NCI-H1417 (cell line): ENCODE results near the gene EIF1AD.
A peak's percentile ranks its signal among the peaks of the same experiment; 100 is the strongest.
"Not testable (repeated sequence)": the region's sequence is repeated elsewhere in the genome, so short reads cannot be mapped to it uniquely, and the experiment has no call there.

Source experiments
- DNase-seq, 3 experiments: peaks; one replicate each; lab custom pipeline; 2025; lab: John Stamatoyannopoulos, UW

EIF1AD gene

DNA sequence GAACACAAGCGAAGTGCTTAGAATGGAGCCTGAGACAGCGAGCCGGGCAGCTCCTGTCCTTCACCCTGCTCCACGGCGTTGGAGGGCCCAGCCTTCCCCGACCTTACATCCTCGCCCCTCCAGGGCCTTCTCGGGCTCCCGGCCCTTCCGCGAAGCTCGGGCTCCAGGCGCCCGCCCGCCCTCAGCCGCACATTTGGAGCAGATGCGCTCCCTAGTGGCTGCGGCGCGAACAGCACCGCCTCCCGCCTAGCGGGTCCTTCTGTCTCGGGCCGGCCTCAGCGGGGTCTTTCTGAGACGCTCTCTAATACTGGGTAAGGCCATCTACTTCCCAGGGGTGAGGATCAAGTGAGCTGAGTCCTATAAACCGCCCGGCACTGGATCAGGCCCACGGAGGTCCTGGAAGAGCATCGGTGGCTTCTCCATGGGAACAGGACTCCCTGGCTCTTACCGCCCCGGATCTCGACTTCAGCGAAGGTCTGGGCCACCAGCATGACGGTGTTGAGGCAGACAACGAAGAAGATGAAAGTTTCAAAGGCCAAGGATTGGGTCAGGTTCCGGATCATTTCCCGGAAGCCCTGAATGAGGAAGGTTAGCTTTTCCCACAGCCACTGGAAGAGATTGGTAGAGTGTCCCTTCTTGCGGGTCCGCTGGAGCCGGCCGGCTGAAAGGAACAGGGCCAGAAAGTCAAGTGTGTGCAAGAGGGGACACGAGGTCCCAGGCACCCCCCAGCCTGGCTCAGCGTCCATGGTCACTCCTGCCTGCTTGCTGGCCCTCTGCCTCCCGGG, 20.6 kb upstream of the EIF1AD start:
- peak; percentile 64 to 82 (median 69) for DNase-seq

DNA sequence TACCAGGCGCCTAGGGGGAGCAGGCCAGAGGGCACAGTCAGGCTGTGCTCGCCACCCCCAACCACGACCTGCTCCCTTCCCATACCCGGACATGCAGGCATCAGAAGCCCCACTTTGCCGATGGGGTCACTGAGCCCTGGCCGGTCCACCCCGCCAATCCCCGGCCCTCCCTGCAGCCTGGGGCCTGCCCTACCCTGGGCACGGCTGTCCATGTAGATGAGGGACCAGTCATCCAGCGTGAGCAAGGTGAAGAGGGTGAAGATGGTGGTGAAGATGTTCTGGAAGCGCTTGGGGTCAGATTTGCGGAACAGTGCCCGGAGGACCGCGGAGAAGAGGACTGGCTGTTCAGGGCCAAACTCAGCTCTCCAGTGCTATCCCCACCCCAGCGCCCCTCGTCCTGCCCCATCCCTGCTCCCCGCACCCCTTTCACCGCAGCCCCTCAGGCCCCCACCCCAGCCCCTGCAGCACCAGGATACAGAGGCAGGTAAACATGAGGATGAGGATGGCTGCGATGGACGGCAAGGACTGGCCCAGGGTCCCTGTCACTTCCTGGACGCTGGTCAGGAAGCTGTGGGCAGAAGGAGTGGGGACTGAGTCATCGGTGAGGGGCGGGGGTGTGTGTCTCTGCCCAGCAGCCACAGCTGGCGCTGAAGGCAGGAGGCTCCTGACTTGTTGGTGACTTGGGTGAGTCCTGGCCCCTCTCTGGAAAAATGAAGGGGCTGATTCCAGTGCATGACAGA, 18.8 kb upstream of the EIF1AD start:
- no peak for DNase-seq

DNA sequence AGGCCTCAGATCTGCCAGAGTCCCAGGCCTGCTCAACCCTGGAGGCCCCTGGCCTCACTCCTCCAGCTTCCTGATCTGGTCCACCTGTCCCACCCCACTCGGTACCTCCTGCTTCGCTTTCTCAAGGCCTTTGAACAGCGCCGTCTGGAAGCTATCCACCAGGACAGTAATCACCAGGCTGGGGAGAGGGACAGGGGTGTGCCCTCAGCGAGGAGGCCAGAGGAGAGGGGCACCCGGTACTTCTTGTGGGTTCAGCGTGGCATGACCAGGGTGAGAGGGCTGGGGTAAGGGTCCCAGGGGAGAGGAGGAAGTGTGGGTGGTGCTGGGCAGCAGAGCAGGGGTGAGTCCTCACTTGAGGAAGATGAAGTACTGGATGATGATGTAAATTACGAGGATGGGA, 18.3 kb upstream of the EIF1AD start:
- no peak for DNase-seq

DNA sequence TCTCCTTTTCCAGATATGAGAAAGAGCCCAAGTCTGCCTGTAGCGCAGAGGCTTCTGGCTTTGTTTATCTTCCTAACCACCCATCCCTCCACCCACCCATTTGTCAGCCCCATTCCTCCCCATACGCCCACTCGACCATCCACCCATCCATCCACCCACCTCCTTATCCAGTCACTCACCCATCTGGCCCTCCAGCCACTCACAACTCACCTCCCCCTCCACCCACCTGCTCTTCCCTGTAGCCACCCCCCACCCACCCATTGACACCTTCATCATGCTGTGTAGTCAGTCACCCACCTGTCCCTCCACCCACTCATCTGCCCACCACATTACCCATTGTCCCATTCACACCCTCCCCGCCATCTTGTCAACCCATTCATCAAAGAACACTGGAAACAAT, 15.4 kb upstream of the EIF1AD start:
- DNase-seq: peak in 2 of 3 experiments; percentile 18 to 33

DNA sequence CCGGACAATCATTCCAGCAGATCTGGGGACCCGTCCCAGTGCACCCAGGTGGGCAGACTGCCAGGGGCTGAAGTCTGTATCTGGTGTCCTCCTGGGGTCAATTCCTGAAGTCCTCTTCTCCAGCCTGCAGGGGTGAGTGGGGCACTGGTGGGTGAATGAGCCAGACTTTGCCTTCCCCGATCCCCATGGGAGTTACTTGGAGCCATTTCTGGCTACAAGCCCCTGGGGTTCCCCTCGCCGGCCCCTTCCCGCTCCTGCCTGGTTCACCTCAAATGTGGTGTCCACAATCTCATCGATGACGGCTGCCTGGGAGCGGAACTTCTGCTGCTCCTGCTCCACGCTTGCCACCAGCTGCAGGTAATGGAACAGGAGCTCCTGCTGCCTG, 14.8 kb upstream of the EIF1AD start:
- DNase-seq: no peak

DNA sequence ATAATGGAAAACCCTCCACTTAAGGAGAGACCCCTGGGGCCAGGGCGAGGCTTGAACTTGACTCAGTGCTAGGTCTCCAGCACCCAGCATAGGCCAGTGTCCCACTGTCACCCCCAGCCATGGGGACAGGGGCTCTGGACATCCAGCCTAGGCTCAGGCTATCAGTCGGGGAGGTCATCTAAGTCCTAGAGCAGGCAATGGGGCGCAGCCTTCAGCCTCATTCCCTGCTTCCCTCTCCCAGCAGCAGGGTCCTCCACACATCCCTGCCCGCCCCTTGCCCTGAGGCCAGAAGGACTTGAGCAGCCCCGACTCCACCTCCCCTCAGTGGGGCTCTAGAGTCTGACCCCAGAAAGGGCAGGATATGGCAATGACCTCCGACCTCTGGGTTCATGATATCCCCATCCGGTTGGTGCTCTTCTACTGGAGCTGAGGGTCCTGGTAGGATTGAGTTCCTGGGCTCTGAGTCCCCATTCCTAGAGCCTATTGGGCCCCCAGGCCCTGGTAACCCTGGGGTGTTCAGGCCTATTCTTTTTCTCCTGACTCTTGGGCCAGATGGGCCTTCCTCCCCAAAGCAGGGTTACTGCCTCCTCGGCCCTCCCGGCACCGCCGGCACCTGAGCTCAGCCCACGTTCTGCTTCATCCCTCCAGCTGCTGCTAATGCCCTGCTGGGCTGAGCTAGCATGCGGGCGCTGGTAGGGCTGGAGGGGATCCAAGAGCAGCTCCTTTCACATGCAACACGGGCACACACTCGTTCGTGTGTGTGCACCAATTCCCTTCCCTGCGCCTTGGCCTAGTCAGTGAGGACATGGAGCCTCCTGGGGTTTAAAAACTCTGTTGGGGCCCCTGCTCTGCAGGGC, 14.2 kb upstream of the EIF1AD start:
- no peak for DNase-seq

DNA sequence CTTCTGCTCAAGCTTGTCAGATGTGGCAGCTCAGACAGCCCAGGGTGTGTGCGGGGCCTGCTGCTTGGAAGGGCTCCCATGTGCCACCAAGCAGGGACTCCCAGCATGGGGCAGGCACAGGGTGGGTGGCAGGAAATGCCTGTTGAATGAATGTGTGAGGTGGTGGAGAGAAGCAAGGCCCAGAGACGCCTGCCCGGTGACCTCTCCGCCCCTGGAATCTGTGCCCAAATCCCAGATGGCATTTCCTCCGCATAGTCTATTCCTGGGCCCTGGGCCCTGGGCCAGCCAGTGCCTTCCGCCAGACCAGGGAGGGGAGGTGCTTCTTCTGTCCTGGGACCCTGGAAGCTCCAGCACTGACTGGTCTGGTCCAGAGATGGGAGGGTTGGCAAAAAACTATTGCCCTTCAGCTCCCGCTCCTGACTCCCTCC, 13.5 kb upstream of the EIF1AD start:
- no peak for DNase-seq

DNA sequence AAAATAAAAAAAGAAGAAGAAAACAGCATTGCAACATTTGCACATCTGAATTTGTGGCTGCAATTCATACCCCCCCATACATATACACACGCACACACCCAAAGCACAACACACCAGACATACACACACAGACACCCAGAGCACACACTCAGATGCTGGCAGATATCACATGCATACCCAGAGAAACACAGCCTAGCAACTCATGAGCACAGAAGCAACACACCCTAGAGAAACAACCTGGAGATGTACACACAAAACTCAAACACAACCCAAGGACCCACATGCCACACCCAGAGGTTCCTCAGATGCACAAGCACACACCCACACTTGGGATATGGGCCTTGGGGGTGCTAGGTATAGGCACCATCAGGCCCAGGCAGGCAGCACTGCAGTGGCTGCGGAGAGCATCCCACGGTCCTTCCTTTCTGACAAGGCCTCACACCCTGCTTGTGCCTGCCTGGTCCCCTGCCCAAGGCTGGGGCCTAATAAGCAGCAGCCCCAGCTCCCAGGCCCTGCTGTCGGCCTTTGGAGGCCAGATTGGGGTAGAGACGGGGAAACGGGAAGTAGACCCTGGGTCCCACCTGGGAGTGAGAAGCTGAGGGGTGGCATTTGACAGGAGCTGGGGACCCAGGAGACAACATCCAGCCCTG, 13.0 kb upstream of the EIF1AD start:
- no peak for DNase-seq

DNA sequence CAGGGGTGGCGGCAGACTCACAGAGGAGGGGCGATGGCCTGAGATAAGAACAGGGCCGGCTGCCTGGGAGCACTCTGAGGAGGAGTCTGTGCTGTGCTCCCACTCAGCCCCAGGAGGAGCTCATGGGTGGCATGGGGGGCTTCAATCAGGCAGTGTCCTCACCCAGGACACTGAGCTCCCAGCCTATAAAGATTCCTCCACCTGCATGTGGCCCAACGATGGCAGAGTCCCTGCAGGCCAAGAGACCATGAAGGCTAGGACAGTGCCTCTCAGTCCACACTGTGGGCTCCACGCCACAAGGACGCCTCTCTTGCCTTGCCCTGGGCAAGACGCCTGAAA, 11.8 kb upstream of the EIF1AD start:
- no peak for DNase-seq

DNA sequence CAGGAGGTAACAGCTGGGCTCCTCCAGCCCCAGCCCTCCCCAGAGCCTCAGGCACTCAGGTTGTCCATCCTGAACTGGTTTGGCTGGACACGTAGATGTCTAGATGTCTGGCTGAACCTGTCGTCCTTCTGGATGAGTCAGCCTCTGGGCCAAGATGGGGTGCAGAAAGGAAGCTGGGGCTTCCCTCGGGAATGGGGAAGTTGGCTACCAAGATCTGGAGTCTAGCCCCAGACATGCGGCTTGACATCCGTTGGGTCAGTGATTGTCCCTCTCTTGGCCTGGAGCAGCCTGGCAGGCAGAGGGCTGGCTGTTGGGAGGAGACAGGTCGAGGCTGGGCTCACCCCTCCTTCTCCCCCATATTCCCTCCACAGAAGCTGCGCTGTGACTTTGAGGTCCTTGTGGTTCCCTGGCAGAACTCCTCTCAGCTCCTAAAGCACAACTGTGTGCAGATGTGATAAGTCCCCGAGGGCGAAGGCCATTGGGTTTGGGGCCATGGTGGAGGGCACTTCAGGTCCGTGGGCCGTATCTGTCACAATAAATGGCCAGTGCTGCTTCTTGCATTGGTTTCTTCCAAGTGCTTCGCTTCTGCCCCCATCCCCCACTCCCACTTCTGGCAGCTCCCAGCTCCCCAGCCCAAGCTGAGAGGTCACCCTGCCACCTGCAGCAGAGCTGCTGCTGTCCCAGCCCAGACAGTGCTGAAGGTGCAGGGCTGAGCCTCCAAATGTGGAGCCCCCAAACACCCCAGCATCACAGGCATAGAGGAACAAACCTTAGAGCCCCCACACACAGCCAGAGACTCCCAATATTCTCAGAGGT, 11.2 kb upstream of the EIF1AD start:
- DNase-seq: no peak

DNA sequence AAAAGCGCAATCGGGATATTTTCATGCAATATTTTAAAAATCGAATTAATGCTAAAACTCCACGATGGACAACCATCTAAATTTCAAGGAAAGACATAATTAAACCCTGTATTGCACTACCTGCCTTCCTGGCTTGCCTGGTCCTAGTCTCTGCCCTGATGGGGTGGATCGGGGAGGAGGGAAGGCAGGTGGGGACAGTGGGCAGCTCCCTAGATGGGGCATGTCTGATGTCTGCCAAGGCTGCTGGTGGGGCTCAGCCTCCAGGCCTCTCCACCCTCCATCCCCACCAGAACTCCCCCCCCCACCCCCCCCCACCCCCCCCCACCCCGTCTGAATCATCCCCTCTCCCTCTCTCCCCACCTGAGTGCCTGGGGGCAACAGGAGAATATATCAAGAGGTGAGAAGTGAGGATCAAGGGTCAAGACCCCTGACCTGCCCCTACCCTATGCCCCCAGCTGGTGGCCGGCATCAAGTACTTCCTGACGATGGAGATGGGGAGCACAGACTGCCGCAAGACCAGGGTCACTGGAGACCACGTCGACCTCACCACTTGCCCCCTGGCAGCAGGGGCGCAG, 10.5 kb upstream of the EIF1AD start:
- no peak for DNase-seq

DNA sequence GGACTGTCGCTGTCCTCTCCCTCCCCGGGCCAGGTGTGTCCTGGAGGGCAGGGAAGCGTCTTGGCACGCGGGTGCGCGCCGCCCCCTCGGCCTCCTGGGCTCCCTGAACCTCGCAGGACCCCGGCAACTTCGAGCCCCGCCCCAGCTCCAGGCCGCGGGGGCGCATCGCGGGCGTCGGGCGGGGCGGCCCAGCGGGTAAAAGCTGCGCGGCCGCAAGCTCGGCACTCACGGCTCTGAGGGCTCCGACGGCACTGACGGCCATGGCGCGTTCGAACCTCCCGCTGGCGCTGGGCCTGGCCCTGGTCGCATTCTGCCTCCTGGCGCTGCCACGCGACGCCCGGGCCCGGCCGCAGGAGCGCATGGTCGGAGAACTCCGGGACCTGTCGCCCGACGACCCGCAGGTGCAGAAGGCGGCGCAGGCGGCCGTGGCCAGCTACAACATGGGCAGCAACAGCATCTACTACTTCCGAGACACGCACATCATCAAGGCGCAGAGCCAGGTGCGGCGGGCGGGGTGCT, 9.9 kb upstream of the EIF1AD start, which contains the start of gene CST6:
Gene CST6, plus strand, starts transcription at position 224 of the 519 bp plus-strand sequence. Its CDS starts 37 bp downstream, at position 261.
- DNase-seq: peak in 2 of 3 experiments; percentile 42 to 45

DNA sequence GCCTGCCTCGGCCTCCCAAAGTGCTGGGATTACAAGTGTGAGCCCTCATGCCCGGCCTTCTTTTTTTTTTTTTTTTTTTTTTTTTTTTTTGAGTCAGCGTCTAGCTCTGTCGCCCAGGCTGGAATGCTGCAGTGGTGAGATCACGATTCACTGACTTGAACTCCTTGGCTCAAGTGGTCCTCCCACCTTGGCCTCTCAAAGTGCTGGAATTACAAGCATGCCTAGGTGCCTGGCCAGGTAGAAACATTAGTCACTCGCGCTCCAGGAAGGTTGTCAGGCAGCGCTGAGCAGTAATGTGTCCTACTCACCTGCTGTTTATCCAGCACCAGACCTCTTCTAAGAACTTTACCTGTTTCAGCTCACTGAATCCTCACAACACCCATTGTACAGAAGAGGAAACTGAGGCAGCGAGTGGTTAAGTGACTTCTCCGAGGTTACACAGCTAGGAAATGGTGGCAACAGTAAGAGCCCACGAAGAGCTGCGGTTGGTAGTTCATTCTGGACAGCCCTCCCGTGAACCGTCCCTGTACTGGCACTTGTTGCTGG, 9.4 kb upstream of the EIF1AD start:
- no peak for DNase-seq

DNA sequence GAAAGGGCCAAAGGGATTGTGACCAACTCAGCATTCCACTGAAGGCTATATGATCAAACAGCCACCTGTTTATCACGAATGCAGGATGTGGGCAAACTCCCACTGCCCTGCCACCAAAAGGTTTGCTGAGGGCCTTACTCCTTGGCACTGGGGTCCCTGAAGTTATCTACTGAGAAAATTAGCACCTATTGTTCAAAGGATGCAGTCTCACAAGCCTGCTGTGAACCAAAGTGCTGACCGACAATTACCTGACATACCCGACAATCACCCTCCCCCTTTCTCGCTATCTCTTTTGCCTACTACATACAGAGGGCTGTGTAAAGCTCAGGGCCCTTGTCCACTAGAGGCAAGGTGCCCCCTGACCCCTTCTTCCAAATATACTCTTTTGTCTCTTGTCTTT, 8.1 kb upstream of the EIF1AD start:
- not testable (repeated sequence) for DNase-seq

DNA sequence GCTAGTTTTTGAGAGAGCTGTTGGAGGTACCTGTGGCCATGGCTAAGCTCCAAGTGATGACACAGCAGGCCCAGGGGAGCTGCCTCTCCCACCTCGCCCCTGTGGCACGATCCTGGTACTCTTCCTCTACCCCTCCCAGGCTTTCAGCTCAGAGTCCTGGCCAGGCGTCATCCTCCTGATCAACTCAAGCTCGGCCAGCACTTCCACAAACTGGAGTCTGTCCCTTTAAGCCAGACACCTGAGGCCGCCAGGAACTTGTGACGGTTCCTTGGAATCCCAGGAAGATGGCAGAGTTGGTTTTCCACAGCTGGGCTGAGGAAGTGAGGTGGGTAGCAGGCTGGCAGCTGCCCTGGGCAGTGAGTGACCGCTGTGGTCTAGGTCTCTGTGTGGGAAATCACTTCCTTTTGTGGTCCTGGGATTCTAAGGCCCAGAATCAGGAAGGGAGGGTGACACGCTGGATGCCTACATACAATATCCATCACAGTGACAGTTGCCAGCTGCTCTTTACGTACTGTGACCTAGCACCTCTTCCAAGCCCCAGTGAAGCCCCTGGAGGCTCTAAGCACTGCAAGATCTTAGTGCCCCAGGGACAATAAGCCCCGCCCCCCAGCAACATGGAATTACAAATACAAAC, 6.6 kb upstream of the EIF1AD start:
- no peak for DNase-seq

DNA sequence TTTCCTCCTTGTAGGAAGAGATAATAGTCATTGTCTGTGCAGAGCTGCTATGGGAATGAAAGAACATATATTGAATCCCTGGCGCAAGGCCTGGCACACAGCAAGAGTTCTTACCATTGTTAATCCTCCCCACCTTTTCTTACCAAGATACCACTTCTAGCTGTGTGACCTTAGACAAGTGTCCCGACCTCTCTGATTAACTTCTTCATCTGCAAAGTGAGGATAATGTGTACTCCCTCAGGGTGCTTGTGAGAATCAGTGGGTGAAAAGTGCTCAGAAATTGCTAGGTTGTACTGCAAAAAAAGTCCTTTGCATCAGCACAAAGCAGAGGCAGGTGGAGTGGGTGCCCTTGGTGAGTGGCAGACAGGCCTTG, 6.1 kb upstream of the EIF1AD start:
- DNase-seq: no peak

DNA sequence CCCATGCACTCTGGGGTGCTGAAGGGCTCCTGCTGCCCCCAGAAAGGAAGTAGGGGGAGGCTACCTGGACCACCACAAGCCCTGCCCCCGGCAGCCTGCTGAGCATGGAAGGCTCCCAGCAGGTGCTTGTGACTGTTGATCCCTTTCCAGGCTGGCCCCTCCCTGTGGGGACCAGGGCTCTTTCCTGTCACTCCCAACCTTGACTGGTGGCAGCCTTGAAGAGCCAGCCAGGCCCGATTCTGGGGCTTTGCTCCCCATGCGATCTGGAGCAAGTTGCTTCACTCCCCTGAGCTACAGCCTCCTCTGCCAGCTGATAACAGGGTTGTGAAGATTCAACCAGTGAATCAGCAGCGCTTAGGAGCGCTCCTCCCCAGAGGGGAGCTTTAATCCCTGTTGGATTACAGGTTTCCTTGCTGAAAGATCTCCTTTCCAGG, 5.3 kb upstream of the EIF1AD start:
- no peak for DNase-seq

DNA sequence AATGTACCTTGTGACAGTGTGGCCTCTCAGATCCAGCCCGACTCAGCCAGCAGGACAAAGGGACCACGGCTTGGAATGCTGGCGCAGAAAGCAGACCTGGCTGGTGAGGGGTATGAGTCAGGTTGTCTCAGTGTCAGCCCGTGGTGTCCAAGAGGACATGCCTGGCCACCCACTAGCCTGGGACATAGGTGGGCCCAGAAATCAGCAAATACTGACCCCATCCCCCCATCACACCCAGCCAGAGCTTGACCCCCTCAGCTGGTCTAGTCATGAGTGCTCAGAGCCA, 4.9 kb upstream of the EIF1AD start:
- DNase-seq: no peak

DNA sequence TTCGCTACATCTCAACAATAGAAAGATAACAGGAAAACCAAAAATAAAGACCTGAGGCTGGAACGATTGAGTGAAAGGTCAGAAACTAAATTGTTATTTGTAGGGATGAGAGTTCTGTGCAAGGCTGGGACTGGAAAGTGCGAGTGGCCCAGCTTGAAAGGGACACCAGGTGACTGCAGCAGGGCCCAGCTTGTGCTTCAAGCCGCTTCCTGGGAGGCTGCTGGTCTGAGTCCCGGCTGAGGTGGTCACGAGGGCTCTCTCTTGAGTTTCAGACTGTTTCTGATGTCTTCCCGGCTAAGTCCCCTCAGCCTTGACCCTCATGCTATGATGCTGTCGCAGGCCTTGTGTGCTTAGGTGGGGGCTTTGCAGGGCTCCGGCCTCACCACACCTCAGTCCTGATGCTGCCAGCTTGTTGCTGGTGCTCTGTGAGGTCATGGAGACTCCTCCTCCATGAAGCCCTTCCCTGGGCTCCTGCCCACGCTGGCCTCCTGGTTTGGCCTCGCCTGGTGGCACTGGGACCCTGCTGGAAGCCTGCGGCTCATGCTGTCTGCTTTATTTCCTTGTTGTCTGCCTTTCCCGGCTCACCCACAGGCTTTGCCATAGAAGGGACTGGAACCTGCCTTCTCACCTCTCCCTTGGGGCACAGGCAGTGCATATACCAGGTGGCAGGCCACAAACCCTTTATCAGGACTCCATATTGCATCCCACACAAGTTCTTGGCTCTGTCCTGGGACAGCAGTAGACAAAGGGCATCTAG, 4.4 kb upstream of the EIF1AD start:
- no peak for DNase-seq
